Effector CD8-positive, alpha-beta T cell (primary cell): ENCODE data around the gene RAB6C.
"Not testable (repeated sequence)": the region's sequence is repeated elsewhere in the genome, so short reads cannot be mapped to it uniquely, and the experiment has no call there.

ENCODE experiments used
- DNase-seq: peaks from one replicate; lab custom pipeline; 2025; lab: John Stamatoyannopoulos, UW
- total RNA-seq, 4 experiments: gene quantifications; one replicate each; lab custom pipeline; 2026; lab: John Stamatoyannopoulos, UW

The RAB6C gene
- 0 to 0.37 (median 0.27) reads per million in 4 experiments for total RNA-seq

DNA sequence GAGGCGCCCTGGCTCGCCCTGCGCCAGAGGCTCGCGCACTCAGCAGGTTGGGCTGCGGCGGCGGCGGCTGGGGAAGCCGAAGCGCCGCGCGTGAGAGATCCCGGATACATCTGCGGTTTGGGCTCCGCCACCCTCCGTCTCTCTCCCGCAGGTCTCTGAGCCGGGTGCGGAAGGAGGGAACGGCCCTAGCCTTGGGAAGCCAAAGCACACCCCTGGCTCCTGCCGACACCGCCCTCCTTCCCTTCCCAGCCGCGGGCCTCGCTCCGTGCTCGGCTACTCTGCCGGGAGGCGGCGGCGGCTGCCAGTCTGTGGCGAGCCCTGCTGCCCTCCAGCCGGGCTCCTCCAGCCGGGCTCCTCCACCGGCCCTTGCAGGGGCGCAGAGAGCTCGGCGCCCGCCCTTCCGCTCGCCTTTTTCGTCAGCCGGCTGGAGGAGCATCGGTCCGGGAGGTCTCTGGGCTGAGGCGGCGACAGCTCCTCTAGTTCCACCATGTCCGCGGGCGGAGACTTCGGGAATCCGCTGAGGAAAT lies at the start of gene RAB6C:
Gene RAB6C, plus strand, starts transcription at position 38 of the 527 bp plus-strand sequence. Its CDS starts 450 bp downstream, at position 488.
- not testable (repeated sequence) for DNase-seq

DNA sequence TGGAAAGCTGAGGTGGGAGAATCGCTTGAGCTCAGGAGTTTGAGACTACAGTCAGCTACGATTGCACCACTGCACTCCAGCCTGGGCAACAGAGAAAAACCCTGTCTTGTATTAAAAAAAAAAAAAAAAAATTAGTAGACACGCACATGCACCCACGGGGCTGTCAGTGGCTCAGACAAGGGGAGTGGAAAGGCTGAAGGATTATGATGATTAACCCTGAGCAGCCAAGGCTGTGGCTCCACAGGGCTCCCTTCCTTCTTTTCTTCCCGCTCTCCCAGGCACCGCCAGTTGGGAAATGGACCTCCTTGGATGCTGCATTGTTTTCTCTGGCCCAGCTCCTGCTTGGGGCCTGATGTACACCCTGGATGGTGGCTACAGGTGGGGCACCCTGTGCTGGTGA lies 49.0 kb upstream of the RAB6C start:
- DNase-seq: no peak

DNA sequence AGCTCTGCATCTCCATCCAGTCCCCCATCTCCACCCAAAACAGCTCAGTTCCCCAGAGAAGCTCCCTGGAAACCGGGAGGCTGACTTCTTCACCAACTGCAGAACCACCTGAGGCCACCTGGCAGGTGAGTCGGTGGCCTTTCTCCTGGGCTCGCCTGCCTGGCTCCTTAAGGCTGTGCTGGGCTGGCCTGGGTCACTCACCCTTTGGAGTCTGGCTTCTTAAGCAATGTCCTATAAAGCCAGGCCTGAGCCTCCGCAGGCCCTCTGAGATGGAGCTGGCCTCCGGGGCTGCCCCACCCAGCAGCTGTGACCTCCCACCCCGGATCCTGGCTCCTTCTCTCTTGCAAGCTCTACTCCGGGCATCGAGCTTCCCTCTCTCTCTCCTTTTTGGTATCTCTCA lies 46.1 kb upstream of the RAB6C start:
- DNase-seq: not testable (repeated sequence)

DNA sequence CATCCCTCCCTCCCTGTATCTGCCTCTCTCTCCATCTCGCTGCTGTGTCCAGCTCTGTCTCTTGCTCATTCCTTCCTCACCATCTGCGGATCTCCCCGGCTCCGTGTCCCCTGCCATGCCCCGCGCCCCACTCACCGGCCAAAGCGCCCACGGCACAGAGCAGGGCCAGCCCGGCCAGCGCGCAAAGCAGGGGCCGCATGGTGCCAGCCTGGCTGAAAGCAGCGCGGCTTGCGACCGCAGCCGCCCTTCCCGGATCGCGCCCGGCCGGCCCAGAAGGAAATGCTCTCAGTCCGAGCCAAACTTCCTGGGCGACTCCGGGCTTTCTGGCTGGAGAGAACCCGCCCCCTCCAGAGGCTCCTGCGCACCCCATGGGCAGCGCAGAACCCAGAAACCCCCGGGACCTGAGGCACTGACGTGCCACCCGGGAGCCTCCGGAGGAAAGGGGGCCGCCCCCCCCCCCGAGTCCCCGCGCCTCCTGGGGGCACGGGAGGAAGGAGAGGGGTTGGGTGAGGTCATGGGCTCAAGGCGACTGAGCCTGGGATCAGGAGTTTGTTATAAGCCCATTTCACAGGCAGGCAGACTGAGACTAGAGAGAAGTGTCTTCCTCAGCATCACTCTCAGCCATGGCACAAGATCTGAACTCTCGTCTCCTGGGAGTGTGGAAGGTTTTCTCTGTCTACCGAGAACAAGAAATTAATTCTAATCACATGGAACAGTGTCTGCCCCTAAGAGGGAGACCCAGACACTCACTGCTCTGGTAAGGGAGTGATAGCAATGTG lies 45.2 kb upstream of the RAB6C start:
- DNase-seq: no peak

DNA sequence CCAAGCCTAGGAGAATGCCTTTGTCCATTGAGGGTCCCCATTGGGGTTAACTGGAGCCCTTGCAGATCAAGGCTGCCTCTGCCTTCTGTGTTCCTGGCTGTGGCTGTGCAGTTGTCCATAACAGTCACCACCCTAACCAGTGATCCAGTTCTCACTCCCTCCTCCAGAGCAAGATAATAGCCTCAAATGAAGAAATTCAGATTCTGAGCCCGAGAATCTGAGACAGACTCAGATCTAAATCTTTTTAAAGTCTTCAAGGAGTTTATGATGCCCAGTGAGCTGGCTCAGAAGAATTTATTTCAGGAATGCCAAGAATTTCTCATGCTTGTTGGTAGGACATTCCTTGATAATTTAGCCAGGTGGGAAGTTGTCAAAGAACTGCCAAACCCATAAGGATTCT lies 44.3 kb upstream of the RAB6C start:
- no peak for DNase-seq

DNA sequence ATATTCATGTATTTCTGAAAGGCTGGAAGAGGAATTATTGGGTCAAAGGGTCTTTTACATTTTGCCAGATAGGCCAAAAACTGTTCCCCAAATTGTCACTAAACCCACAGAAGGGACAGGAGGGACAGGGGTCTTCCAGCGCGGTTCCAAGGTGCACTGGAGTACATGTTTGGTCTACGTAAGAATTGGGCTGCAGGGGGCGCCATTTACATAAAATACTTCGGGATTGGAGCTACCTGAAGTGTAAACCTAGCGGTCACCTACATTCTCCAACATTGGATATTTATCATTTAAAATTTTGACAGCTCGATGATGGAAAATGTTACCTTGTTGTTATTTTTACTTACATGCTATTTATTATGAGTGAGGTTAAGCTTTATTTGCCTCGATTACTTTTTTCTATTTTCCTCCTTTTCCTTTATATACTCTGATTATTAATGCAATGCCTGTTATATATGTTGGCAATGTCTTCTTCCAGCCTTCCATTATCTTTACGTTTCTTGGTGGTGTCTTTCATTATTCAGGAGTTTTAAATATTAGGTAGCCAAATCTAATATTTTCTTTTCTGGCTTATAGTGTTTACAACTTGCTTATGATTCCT lies 43.0 kb upstream of the RAB6C start:
- DNase-seq: peak; percentile 17

DNA sequence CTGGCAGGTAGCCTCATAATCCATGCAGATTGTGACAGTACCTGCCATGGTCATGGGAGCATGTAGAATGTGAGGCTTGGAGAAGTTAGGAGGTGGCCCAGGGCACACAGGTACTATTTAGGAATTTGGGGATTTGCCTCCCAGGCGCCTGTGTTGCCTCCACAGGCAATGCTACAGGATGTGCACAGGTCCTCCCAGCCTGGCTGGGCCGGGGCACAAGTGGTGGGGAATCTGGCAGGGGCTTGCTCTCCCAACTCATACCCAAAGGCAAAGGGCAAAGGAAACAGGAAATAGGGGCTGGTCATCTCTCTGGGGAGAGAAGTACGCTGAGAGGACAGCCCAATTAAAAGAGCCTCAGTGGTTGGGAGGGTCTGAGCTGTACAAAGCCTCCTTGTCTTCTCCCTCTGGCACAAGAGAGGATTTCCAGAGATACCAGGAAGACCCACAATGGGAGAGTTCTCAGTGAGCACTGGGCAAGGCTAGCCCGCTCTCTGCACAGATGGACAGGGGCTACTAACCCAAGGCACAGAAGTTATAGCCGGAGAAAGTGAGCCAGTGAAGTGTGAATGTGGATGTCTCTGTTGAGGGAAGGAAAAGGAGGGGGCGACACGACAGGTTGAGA lies 40.5 kb upstream of the RAB6C start:
- not testable (repeated sequence) for DNase-seq

DNA sequence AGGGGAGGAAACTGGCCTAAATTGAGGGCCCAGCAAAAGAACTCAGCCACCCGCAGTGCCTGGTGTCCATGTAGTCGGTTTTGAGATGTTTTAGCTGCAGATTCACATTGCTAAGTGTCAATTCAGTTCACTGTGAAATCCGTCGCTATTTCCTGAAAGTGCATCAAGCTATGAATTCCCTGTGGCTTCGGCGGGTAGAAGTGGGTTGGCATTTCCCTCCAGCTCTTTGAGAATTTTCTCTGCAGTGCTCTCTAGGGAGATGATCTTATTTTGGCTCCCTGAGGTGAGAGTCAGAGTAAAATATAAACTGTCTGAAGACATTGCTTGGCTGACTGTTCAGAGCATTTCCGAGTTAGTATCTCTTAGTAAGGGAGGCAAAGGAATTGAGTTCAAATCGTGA lies 36.0 kb upstream of the RAB6C start:
- DNase-seq: not testable (repeated sequence)

DNA sequence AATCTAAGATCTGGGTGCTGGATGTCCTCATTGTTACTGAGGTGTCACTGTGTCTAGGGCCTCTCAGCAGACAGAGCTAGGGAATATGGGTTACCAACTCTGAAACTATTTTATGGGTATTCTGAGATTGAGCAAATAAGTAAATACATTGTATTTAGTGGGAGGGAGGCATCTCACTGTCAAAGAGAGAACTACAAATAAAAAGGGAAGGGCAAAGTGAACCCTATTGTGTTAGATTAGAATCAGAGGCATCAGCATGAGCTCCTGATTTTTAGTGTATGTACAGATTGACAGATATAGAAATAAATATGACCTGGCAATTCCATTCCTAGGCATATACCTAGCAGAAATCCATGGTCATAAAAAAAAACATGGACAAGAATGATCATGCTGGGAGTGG lies 33.9 kb upstream of the RAB6C start:
- DNase-seq: no peak

DNA sequence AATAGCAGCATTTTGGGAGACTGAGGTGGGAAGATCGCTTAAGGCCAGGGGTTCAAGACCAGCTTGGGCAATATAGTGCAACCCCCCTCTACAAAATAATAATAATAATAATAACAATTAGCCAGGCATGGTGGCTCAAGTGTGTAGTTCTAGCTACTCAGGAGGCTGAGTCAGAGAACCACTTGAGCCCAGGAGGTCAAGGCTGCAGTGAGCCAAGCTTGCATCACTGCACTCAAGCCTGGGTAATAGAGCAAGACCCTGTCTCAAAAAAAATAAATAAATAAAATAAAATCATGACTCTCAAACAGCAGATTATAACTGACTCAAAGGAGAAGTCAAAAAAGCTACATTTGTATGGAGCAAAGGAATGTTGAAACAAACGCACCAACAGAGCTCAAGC lies 31.8 kb upstream of the RAB6C start:
- not testable (repeated sequence) for DNase-seq

DNA sequence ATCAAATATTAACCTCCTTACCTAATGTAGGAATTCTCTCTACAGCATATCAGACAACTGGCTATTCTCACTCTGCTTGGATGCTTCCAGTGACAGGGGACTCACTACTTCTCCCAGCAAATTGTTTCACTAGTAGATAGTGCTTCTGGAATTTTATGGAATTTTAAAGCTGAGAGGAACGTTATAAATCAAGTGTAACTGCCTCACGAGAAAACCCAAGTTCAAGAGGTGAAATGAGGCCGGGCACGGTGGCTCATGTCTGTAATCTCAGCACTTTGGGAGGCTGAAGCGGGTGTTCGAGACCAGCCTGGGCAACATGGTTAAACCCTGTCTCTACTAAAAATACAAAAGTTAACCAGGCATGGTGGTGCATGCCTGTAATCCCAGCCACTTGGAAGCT lies 23.3 kb upstream of the RAB6C start:
- DNase-seq: not testable (repeated sequence)

DNA sequence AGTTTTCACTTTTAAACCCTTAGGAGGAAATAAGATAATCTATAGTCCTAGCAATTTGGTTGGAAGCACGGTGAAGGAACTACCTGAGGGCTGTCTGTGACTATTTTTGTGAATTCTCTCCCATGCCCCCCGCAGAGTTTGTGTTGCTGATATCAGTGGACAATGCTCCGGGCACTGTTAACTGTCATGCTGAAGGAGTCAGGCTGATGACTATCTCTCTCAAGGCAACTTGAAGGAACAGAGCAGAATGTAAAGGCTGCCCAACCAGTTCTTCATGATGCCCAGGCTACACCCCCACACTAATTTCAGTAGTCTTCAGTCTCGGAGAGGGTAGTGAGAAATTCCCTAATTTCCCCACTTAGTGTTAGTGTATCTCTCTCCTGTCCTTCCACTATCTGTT lies 21.6 kb upstream of the RAB6C start:
- DNase-seq: no peak

DNA sequence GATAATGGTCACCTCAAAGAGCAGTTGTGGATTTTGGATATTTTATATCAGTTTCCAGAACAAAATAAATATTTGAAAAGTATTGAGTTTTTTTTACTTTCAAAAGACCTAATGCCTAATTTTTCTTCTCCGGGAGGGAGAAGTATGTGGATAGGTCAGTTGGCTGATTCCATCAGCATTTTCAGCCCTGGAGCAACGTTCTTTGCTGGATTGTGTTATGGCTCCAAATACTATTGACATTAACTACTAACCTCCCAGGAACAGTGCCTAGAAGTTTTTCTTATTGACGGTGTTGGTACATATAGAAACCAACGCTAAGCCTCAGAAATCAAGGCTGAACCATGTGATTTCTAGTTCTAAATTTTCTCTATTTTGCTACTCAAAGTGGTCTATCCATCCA lies 20.7 kb upstream of the RAB6C start:
- not testable (repeated sequence) for DNase-seq

DNA sequence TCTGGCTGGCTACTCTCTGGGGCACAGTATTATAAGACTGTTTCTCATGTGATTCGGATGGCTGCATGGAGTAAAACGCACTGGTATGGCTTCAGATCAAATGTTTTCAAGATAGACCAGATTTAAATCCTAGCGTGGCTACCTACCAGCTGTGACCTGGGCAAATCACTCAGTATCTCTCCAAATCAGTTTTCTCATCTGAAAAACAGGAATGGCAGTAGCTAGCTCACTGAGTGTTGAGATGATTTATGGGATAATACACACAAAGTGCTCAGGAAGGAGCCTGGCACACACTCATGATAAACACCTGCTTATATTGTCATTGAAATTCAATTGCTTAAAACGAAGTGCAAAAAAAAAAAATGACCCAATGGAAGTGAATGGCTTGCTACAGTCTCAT lies 10.9 kb upstream of the RAB6C start:
- not testable (repeated sequence) for DNase-seq

DNA sequence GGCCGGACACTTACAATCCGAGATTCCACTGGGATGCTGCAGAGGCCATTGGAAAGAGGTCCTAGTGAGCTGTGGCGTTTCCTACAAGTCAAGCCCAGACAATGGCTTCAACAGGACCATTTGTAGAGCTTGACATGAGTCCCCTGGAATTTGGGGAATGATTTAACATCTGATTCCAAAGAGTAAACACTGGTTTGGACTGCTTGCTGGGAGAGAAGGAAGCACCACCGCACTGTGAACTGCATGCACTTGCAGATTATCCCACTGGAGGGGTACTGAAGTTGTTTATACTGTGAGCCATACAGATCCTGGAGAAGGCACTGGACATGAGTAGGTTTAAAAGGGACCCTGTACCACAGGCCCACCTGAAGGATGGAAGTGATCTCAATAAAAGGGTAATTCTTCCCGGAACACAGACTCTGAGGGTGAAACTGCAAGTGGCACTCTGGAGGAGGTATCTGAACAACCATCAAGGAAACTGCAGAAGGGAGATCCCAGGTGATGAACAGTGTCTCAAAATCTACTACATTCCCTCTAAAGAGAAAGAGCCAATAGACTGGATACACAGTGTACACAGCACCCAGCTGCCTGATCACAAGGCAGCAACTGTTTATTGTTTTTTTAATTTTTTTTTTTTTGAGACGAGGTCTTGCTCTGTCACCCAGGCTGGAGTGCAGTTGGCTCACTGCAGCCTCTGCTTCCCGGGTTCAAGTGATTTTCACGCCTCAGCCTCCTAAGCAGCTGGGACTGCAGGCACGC lies 4.3 kb upstream of the RAB6C start:
- DNase-seq: no peak

DNA sequence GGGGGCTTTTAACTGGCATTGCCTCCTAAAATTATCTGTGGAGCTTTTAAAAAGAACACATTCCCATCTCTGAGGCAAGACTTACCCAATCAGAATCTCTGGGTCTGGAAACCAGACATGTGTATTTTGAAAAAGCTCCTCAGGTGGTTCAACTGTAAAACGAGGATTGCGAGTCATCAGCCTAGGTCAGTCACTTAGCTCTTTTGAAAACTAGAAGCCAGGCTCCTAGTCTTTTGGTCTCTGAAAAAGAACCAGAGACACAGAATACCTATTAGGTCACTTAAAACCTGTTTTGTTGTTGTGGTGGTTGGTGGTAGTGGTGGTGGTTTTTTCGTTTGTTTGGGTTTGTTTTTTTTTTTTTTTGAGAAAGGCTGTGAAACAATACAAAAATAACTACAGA lies 2.5 kb upstream of the RAB6C start:
- not testable (repeated sequence) for DNase-seq

DNA sequence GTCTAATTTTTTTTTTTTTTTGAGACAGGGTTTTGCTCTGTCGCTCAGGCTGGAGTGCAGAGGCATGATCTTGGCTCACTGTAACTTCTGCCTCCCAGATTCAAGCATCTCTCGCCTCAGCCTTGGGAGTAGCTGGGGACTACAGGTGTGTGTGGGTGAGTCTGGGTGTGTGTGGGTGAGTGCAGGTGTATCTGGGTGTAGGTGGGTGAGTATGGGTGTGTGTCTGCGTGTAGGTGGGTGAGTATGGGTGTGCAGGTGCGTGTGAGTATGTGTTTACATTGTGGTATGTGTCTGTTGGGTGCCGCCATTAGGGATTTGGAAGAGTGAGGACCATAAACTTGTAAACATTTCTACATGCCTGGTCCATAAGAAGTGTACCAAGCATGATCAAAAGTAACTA lies 1.5 kb upstream of the RAB6C start:
- no peak for DNase-seq

DNA sequence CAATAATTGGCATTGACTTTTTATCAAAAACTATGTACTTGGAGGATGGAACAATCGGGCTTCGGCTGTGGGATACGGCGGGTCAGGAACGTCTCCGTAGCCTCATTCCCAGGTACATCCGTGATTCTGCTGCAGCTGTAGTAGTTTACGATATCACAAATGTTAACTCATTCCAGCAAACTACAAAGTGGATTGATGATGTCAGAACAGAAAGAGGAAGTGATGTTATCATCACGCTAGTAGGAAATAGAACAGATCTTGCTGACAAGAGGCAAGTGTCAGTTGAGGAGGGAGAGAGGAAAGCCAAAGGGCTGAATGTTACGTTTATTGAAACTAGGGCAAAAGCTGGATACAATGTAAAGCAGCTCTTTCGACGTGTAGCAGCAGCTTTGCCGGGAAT lies 780 bp downstream of the RAB6C start:
- DNase-seq: not testable (repeated sequence)

DNA sequence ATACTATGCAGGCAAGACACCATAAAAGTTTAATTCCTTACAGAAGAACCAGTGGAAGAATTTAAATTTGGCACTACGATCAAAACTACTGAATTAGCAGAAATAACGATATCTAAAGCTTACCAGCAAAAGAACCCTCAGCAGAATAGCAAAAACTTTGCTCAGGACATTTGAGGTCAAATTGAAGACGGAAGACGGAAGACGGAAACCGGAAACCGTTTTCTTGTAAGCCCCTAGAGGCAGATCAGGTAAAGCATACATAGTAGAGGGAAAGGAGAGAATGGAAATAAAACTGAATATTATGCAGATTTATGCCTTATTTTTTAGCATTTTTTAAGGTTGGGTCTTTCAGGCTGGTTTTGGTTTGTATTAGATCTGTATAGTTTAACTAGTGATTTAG lies 2.2 kb downstream of the RAB6C start:
- DNase-seq: not testable (repeated sequence)

DNA sequence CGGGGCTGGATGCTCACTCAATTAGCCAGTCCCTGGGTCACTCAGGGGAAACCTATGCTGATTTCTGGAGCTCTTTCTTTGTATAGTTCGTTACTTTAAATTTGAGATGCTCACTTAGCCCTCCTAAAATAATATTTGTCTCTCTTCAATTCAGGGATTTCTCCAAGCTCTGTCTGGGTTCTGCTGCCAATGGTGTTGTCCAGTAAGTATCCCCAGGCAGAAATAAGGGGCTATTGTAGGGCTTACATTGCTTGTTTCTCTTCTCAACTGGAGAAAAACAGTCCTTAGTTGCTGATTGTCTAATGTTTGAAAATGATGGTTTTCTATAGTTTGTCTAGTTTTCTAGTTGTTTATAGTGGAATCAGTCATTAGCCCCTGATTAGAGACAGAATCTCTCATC lies 5.0 kb downstream of the RAB6C start:
- no peak for DNase-seq

DNA sequence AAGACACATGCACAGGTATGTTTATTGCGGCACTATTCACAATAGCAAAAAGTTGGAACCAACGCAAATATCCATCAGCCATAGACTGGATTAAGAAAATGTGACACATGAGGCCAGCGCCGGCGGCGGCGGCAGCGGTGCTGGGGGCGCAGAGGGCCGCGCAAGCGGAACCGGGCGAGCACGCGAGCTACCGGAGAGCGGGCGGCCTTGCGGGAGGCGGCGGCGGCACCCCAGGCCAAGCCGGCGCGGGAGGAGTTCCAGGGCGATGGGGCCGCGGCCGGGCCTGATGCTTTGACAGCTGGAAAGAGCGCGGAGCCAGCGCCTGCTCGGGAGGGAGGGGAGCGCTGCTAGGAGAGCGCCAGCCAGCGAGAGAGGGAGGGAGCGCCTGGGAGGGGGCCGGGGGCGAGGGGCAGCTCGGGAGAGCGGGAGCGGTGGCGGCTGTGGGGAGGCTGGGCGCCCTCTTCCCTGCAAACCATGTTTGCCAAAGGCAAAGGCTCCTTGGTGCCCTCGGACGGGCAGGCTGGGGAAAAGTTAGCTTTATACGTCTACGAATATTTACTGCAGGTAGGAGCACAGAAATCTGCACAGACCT lies 13.0 kb downstream of the RAB6C start:
- not testable (repeated sequence) for DNase-seq

DNA sequence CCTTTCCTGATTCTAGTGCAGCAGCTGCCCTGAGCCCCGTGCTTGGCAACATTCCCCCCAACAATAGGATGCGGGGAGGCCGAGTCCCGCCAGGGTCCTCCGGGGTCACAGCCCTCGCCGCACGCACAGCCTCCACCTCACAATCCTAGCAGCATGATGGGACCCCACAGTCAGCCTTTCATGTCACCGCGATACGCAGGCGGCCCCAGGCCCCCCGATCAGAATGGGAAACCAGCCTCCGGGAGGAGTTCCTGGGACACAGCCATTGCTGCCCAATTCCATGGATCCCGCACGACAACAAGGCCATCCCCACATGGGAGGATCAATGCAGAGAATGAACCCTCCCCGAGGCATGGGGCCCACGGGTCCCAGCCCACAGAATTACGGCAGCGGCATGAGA lies 13.7 kb downstream of the RAB6C start:
- not testable (repeated sequence) for DNase-seq
